GM12892 (cell line): Measurements from ENCODE around the gene PSMA2.

ENCODE experiments used
- DNase-seq: peaks from one replicate; pipeline ENCODE4 v3.0.0; 2011; ENCODE audit not compliant: insufficient read length
- FAIRE-seq: peaks from 2 replicates; lab custom pipeline; 2011; peaks lifted over from hg19 to GRCh38; lab: Jason Lieb, UNC
- POLR2A ChIP-seq: IDR thresholded peaks from 2 replicates; pipeline ENCODE4 v1.6.1; 2011; ENCODE audit warnings: low read depth, low read length, control low read depth
- POLR2AphosphoS5 ChIP-seq: IDR thresholded peaks from 2 replicates; pipeline ENCODE4 v1.6.1; 2011; ENCODE audit warnings: low read depth, low read length, control low read depth
- TAF1 ChIP-seq: IDR thresholded peaks from 2 replicates; pipeline ENCODE4 v1.6.1; 2011; ENCODE audit warnings: low read depth, mild to moderate bottlenecking, control low read depth, low read length, borderline replicate concordance

PSMA2 gene

DNA sequence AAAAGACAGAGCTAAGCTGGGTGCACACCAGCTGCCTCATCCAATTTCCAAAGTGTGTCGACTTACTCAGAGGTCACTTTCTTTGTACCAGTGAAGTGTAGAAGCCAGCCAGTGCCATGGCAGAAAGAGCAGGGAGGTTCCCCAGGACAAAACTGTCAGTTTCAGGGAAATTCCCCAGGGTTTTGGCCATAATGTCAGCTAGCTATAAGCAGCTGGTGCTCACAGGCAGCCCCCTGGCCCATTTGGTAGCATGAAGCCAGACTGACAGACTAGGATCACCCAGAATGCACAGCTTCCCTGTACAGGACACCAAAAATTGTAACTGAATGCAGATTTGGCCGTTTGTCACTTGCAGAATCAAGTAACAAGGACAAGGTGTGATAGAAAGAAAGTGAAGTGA is 28.8 kb upstream of the PSMA2 start:
- no peak for DNase-seq
- no peak for FAIRE-seq

DNA sequence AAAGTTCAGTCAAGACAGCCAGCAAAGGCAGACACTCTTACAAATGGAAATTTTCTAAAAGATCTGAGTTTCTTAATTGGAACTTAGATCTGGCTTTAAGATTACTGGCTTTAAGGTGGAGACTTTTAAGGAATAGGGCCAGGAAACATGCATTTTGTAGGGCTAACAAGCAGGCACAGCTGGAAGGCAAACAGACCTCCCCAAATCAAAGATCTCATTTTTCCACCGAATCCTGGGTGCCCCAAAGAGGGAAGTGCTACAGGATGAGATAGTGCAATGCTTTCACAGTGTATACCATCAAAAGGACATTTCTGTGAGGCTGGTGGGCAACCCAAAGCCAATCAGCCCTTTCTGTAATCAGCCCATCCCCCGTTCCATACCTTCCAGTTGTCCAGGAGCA is 27.6 kb upstream of the PSMA2 start:
- FAIRE-seq, result peak; percentile 21
- no peak for DNase-seq
- no peak for TF ChIP-seq POLR2A
- TF ChIP-seq POLR2AphosphoS5, result no peak
- no peak for TF ChIP-seq TAF1

More for the DNA sequence above, 28.8 kb upstream of the PSMA2 start:
- TF ChIP-seq TAF1 (no peak), POLR2A (no peak), POLR2AphosphoS5 (no peak)

DNA sequence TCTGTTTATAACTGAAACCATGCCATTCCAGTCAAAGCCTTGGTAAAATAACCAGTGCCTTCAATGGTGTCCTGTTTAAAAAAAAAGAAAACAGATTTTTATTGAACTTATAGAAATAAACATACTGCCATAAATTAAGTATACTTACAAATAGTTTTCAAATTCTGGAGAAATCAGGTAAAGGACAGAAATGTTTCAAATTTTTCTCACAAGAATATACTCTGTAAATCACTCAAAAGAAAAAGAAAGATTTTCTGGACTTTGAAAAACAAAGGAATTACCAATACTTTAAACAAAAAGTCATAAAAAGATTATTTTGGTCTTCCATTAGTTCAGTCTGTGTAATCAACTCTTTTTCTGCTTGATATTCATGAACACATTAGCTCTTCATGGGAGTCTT is 24.1 kb upstream of the PSMA2 start:
- DNase-seq (no peak), FAIRE-seq (no peak)
- TF ChIP-seq POLR2A (no peak), POLR2AphosphoS5 (no peak), TAF1 (no peak)

DNA sequence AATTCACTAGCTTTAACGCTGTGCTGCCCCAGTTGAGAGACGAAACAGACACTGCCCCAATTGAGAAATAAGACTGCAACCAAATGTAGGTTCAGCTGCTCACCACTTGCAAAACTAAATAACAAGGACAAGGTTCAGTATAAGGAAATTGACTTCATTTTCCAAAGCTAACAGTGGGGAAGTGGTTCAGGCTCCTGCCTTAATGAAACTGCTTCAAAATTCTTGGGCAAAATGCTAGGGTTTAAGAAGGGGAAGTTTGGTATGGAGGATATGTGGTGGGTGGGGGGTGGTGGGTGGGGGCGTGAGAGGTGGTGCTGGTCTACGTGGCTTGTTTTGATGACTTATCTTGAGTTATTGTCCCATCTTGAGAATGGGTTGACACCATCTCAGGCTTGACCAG is 22.0 kb upstream of the PSMA2 start:
- DNase-seq, result no peak
- FAIRE-seq, result no peak
- no peak for TF ChIP-seq POLR2AphosphoS5
- no peak for TF ChIP-seq POLR2A
- no peak for TF ChIP-seq TAF1

DNA sequence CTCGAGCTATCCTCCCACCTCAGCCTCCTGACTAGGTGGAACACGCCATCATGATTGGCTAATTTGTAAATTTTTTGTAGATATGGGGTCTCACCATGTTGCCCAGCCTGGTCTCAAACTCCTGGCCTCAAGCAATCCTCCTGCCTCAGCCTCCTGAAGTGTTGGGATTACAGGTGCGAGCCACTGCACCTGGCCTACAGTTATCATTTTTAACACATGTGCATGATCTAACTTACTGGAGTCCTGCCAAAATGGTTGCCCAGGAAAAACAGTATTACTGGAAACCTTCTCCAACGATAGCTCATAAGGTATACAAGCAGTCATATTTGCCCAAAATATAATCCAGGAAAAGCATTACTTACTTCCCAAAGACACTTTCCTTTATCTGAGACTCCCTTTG is 20.4 kb upstream of the PSMA2 start:
- FAIRE-seq (no peak), DNase-seq (no peak)
- TF ChIP-seq POLR2AphosphoS5 (no peak), TAF1 (no peak), POLR2A (no peak)

DNA sequence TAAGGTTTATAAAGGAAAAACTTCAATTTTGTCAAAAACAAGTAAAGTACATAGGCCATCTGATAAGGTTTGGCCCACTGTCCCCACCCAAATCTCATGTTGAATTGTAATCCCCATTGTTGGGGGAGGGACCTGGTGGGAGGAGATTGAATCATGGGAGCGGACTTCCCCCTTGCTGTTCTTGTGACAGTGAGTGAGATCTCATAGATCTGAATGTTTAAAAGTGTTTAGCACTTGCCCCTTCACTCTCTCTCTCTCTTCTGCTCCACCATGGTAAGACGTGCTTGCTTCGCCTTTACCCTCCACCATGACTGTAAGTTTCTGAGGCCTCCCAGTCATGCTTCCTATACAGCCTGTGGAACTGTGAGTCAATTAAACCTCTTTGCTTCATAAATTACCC is 18.4 kb upstream of the PSMA2 start:
- TF ChIP-seq TAF1, result no peak
- TF ChIP-seq POLR2A, result no peak
- TF ChIP-seq POLR2AphosphoS5, result no peak
- no peak for FAIRE-seq
- DNase-seq, result no peak

DNA sequence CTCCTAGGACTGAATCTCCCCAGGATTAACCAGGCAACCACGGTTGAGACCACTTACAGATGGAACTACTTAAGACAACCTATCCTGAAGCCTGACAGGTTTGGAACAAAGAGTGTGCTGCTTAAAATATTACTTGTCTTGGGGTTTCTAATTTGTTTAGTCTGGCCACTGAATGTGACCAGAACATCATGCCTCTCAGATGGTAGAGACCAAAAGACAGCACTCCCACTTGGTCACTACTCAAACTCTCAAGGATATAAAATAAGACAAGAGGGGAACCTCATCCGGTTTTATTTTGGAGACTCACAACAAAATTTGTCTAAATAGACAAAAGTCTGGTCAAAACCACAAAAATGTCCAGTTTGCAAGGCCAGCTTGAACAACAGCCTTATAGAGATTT is 15.5 kb upstream of the PSMA2 start:
- TF ChIP-seq POLR2AphosphoS5 (no peak), POLR2A (no peak)
- FAIRE-seq (no peak), DNase-seq (no peak)

DNA sequence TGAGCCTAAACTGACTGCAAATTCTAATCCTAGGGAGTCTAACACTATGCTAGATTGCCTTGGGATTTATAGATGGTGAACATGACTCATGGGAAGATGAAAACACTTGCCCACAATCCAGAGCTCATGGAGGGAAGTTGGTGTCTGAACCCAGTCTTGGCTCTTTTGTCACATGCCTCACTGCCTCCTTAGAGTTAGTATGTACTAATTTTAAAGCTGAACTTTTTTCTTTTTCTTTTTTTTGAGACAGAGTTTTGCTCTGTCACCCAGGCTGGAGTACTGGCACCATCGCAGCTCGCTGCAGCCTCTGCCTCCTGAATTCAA is 14.6 kb upstream of the PSMA2 start:
- DNase-seq (no peak), FAIRE-seq (no peak)
- TF ChIP-seq POLR2A (no peak), POLR2AphosphoS5 (no peak), TAF1 (no peak)

DNA sequence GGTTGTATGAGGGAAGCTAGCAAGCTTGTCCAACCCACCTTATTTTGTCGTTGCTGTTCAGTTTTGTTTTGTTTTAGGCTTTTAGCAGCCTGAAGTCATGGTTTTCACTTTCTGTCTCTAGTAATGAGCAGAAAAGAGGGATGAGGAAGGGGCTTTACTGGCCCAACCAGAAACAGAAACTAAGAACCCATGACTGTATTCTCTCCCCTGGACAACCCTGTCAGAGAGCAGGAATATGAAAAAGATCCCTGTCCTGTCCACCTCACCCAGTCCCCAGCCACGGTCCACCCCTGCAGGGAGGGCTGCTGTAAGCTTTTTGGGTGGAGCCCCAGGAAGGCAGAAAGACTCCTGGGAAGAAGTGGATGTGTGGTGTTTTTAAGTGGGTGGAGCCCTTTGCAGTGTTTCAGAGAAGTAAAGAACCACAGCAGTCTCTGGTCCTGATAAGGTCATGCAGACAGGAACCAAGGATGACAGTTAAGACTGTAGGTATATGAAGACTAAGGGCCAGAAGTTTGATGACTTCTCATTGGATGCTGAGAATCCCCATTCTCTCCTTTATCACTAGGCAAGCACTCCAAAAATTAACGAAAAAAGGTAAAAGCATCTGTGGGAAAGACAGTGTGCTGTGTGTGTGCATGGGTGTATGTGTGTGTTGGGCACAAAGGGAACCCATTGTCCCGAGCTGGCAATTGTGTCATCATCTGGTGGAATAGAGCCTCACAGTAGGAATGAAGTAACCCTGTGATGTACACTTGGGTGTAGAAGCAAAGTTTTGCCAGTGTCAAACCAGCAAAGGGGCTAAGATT is 14.1 kb upstream of the PSMA2 start:
- FAIRE-seq, result peak; percentile 86
- no peak for TF ChIP-seq TAF1
- no peak for TF ChIP-seq POLR2A
- TF ChIP-seq POLR2AphosphoS5, result no peak
- no peak for DNase-seq

DNA sequence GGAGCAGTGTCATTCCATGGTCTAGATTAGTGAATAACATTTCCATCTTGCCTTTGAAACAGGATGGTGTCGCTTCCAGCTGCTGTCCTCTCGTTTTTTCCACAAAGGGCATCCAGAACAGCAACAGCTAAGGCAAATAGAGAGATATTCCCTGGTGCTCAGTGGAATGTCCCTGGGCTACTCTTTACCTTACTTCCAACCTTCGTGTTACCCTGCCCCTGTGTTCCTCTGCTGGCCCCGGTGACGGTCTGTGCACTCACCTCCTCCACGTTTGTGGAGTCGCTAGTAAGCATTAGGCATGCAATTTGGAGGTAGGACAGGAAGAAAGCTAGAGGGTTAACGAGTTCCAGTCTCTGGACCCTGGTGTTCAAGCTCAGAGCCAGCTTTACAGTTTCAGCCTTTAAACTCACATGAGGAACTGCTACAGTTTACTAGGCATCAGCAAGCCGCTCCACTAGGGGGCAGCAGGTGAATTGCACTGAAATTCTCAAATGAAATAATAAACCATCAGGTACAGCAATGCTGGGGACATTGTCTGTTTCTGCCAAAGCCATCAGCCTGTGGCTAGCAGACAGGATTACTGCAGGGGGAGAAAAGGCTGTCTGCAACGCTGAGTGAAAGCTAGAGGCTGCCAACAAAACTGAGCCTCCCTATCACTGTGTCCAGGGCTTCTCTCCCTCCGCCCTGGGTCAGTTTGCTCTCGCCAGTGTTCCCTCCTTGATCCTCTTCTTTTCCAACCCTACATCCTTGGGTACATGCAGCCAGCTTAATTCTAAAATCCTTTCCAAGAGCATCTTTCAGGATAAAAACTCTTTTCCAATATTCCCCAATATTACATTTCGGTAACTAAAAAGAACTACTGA is 9.2 kb upstream of the PSMA2 start:
- DNase-seq (no peak), FAIRE-seq (peak; percentile 62)
- TF ChIP-seq POLR2AphosphoS5 (no peak), POLR2A (no peak), TAF1 (no peak)

DNA sequence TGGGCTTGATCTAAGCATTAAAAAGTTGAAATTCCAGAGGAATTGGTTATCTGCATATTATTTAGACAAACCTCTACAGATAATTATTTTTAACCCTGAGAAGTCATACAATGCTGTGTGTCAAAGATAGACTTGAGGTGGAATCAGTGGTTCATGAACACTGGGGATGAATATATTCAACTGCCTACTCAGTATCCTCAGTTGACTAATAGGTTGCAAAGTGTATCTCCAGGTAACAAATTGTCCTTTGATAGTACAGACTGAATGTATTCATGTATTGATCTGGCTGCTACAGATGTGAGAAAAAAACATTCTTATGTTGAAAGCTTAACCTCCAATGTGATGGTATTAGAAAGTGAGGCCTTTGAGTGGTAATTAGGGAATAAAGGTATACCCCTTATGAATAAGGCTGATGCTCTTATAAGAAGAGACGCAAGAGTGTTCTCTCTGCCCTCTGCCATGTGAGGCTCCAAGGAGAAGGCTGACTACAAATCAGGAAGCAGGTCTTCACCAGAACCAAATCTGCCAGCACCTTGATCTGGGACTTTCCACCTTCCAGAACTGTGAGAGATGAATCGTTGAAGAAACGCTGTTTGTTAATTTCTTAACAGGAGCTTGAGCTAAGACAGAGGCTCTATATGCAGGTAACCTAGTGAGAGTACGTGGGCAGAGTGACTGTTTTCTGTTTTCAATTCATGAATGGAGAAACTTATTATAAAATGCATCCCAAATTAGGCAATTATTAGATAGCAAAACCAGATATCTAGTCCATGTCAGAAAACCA is 7.7 kb upstream of the PSMA2 start:
- FAIRE-seq (peak; percentile 71), DNase-seq (no peak)
- TF ChIP-seq POLR2AphosphoS5 (no peak), TAF1 (no peak), POLR2A (no peak)

DNA sequence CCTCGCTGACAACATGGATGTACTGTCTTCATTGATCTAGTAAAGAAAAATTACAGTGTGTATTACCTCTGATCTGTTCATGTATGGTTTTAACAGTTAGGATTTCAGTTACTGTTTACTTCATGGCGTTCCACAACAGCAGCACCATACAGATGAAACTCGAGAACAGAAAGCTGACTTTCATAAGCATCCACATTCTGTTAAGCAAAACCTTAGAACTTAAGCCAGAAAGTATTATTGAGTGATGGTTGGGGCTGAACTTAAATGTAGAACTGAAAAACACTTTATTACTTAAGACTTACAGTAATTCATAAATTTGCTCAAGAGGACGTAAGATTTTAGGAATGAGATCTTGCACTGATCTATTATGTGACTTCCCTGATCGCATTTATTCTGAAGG is 3.9 kb upstream of the PSMA2 start:
- DNase-seq (no peak), FAIRE-seq (no peak)
- TF ChIP-seq POLR2A (no peak), POLR2AphosphoS5 (no peak), TAF1 (no peak)

DNA sequence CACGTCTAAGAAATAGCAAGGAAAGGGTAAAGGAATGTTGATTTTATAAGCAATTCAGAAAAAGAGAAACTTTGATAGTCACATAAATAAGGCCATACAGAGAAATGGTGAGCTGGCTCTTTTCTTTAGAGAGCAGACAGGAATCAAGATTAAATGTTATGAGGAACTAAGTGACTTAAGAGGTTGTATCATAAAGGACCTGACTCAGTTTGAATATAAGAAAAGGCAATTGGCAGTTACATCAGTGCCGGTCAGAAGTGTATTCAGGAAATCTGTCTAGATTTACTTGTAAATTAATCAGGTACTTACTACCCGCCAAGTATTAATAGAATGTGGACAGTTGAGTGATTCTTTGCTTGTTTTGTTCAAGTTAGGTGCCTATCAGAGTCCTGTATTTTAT is 2.3 kb upstream of the PSMA2 start:
- DNase-seq (no peak), FAIRE-seq (no peak)
- TF ChIP-seq POLR2AphosphoS5 (no peak), POLR2A (no peak), TAF1 (no peak)
